ENCODE measurements around the gene PEX11B.

GRCh38 chr1:145952903-145953302 is 34.4 kb upstream of the PEX11B start:
- TF ChIP-seq CTCF (IDR thresholded peaks at IDR 0.05) = no peak
- TF ChIP-seq POLR2AphosphoS5 (IDR thresholded peaks at IDR 0.05; ENCODE audit: low read depth, low read length) = no peak
- no peak for TF ChIP-seq REST (IDR thresholded peaks at IDR 0.05; ENCODE audit: insufficient read depth in 1 of 2, low read depth in 2 of 2, low read length in 1 of 2)
- no peak for TF ChIP-seq SIN3A (IDR thresholded peaks at IDR 0.05; ENCODE audit: borderline replicate concordance, insufficient read depth, low read depth, low read length)
- no peak for TF ChIP-seq TCF7L2 (IDR thresholded peaks at IDR 0.05; ENCODE audit: low read depth, low read length)
